Ishikawa (cell line): Measurements from ENCODE around the gene RFXANK.

Source experiments
- CEBPB ChIP-seq: IDR thresholded peaks from 2 replicates; pipeline ENCODE4 v1.6.1; 2012
- EP300 ChIP-seq: IDR thresholded peaks from 2 replicates; pipeline ENCODE4 v1.6.1; 2012; ENCODE audit warnings: borderline replicate concordance
- FOXM1 ChIP-seq: IDR thresholded peaks from 2 replicates; pipeline ENCODE4 v1.6.1; 2012; ENCODE audit warnings: low read depth, borderline replicate concordance
- RAD21 ChIP-seq: IDR thresholded peaks from 2 replicates; pipeline ENCODE4 v1.6.1; 2012; ENCODE audit warnings: low read depth
- REST ChIP-seq: IDR thresholded peaks from 2 replicates; pipeline ENCODE4 v1.6.1; 2012; ENCODE audit warnings: low read depth, mild to moderate bottlenecking

GRCh38 chr19:19181488-19181998 is 10.5 kb upstream of the RFXANK start:
- TF ChIP-seq EP300 (no peak), REST (no peak), CEBPB (no peak), RAD21 (no peak), FOXM1 (no peak)
